ENCODE results near the gene TTBK2. TPM values are rescaled to one million over a fixed set of nuclear protein-coding genes. Genes with fewer than 3 reads are reported as not detected.
"Not testable (repeated sequence)": the region's sequence is repeated elsewhere in the genome, so short reads cannot be mapped to it uniquely, and the experiment has no call there.

The TTBK2 gene
- total RNA-seq, 2 donors from 2014 or later: 9.7 to 12.3 TPM

GRCh38 chr15:42914728-42915497 lies 5.7 kb downstream of the TTBK2 start:
- intact Hi-C loops (cut with DNase I, micrococcal nuclease): no loop called here
- no peak for DNase-seq
- no peak for ATAC-seq

- ATAC-seq (no peak), DNase-seq (no peak)
- intact Hi-C loops (cut with DNase I, micrococcal nuclease): no loop called here
Measured at GRCh38 chr15:42911058-42911592, 9.5 kb downstream of the TTBK2 start.

DNA sequence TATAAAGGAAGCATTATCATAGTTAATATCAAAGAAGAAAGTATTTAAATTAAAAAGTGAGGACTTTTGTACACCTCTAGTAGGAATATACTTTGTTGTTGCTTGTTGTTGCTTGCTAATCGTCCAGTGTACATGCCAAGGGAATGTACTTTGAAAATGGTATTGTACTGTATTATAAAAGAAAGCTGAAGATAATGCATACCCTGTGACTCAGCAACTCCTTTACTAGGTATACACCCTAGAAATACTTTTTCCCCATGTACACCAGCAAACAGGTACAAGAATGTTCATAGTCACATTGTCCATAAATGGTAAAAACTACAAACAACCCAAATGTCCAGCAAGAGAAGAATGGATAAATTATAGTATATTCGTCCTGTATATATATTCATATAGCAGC lies 12.0 kb downstream of the TTBK2 start:
- intact Hi-C loops (cut with DNase I, micrococcal nuclease): no loop called here
- ATAC-seq (no peak), DNase-seq (no peak)

DNA sequence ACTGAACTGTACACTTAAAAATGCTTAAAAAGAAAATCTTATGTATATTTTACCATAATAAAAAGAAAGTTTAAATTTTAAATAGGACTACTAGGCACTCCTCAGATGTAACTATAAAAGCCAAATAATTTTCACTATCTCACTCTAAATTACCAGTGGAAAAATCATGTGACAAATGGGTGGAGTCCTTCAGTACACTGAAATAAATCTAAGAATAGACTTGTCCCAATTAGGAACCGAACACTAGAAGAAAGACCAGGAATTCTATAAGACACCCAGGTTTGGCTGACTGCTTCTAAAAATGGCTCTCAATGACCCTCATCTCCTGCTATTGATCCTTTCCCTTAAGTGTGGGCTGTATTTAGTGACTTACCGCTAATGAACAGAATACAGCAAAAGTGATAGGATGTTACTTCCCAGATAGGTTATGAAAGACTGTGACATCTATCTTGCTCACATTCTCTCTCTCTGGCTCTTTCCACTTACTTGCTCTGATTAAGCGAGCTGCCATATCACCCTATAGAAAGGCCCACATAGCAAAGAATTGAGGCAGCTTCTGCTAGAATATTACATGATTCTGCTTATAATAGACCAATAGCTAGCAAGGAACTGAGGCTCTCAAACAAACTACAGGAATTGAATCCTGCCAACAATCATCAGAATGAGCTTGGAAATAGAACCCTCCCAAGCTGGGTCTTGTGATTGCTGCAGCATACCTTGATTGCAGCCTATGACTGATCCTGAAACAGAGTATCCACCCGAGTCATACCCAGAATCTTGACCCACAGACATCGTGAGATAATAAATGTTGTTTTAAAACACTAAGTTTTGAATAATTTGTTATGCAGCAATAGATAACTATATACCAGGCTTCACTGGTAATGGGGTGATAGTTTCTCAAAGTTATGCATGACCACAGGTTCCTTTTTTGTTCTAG lies 16.9 kb downstream of the TTBK2 start:
- DNase-seq: no peak
- intact Hi-C loops (cut with DNase I, micrococcal nuclease): no loop called here
- ATAC-seq: no peak

- ATAC-seq; DNase-seq; intact Hi-C loops (cut with DNase I, micrococcal nuclease): not testable (repeated sequence)
Measured at GRCh38 chr15:42893911-42894310, 26.7 kb downstream of the TTBK2 start.

GRCh38 chr15:42891569-42891968 lies 29.0 kb downstream of the TTBK2 start:
- no peak for ATAC-seq
- intact Hi-C loops (cut with DNase I, micrococcal nuclease): no loop called here
- no peak for DNase-seq

- no peak for ATAC-seq
- intact Hi-C loops (cut with DNase I, micrococcal nuclease): no loop called here
- DNase-seq: no peak
Measured at GRCh38 chr15:42890161-42890913, 30.2 kb downstream of the TTBK2 start.

GRCh38 chr15:42887384-42887783 lies 33.2 kb downstream of the TTBK2 start:
- DNase-seq; ATAC-seq; intact Hi-C loops (cut with DNase I, micrococcal nuclease): not testable (repeated sequence)

- no peak for ATAC-seq
- DNase-seq: no peak
- intact Hi-C loops (cut with DNase I, micrococcal nuclease): no loop called here
Measured at GRCh38 chr15:42880121-42880520, 40.5 kb downstream of the TTBK2 start.

- intact Hi-C loops (cut with DNase I, micrococcal nuclease): no loop called here
- ATAC-seq: no peak
- no peak for DNase-seq
Measured at GRCh38 chr15:42879443-42879842, 41.1 kb downstream of the TTBK2 start.

GRCh38 chr15:42876224-42876623 lies 44.4 kb downstream of the TTBK2 start:
- intact Hi-C loops (cut with DNase I, micrococcal nuclease): no loop called here
- DNase-seq: no peak
- no peak for ATAC-seq

GRCh38 chr15:42868683-42869082 lies 51.9 kb downstream of the TTBK2 start:
- no peak for ATAC-seq
- DNase-seq: no peak
- intact Hi-C loops (cut with DNase I, micrococcal nuclease): no loop called here

GRCh38 chr15:42863572-42864239 lies 56.9 kb downstream of the TTBK2 start:
- DNase-seq (no peak), ATAC-seq (no peak)
- intact Hi-C loops (cut with DNase I, micrococcal nuclease): no loop called here

DNA sequence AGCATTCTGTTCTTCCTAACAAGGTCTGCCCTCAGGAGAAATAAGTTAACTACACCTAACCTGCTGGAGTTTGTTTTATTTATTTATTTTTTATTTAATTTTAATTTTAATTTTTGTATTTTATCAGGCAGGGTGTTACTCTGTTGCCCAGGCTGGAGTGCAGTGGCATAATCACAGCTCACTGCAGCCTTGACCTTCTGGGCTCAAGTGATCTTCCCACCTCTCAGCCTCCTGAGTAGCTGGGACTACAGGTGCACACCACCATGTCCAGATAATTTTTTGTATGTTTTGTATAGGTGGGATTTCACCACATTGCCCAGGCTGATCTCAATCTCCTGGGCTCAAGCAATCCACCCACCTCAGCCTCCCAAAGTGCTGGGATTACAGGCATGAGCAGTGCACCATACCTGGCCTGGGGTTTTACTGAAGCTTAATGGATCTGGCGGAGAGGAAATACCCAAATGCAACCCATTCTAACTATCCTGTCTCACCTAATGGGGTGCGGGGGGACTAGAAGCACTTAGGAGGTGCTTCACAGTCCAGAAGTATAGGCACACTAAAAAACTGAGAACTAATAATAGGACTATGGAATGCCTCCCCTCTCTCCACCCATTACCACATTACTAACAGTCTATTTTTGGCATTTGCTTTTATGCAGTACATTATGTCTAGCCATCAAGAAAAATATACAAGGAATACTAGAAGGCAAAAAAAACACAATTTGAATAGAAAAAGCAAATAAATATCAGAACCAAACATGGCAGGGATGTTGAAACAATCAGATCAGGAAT lies 61.4 kb downstream of the TTBK2 start:
- intact Hi-C loops (cut with DNase I, micrococcal nuclease): no loop called here
- no peak for DNase-seq
- no peak for ATAC-seq

DNA sequence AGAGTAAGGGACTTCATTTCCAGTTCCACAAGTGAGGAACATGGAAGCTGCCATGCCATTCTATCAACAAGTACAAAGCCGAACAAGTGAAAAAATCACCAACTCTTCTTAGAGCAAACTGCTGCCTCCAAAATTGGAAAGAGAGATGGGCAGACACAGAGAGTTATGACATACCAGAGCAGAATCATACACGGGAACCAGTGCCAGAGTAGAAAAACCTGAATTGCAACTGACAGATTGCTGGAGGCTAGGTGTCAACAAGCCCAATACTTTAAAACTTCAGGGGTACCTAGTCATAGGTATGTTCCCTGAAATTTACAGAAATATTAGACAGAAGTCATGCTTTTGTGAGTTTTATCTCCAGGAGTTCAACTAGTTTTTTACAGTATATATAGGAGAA lies 62.0 kb downstream of the TTBK2 start:
- DNase-seq (no peak), ATAC-seq (no peak)
- intact Hi-C loops (cut with DNase I, micrococcal nuclease): no loop called here

DNA sequence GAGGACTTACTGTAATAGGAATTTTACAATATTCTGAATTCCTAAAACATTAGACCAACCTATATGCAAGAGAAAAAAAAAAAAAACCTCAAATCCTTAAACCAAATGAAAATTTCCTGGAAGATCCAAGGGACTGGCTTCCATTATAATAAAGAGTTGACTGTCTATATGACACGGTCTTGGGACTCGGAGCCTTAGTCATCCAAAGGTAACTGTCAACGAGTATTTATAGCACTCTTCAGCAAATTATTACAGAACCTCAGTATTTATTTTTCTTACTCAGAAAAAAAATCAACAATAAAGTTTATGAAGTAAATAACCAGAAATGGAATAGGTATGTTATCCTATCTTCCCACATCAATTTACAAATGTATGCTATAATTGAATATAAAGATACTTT lies 66.0 kb downstream of the TTBK2 start:
- no peak for ATAC-seq
- DNase-seq: no peak
- intact Hi-C loops (cut with DNase I, micrococcal nuclease): no loop called here

- ATAC-seq (no peak), DNase-seq (no peak)
- intact Hi-C loops (cut with DNase I, micrococcal nuclease): no loop called here
Measured at GRCh38 chr15:42849836-42850235, 70.7 kb downstream of the TTBK2 start.

GRCh38 chr15:42848846-42849245 lies 71.7 kb downstream of the TTBK2 start:
- no peak for DNase-seq
- no peak for ATAC-seq
- intact Hi-C loops (cut with DNase I, micrococcal nuclease): no loop called here
